HCT116 (cell line): Measurements from ENCODE around the gene KCNC1. TPM values are rescaled to one million over a fixed set of nuclear protein-coding genes. Genes with fewer than 3 reads are reported as not detected.

Source experiments
- ATAC-seq: fragments of 200-7000 bp; cut with Tn5 transposase; 2 replicates; pipeline ENCODE4 v1.9.1; 2020; ENCODE audit warnings: mild to moderate bottlenecking, moderate library complexity
- BruUV-seq: library from RNA; stranded (reverse); fragments of 400-500 nt; replicated peaks from 2 replicates; lab custom pipeline; 2021; lab: Mats Ljungman, UMichigan
- CTCF ChIA-PET: fragments of 300-600 bp; sonication (Branson Sonifier 250); formaldehyde crosslinking; loops from one replicate; lab custom pipeline; 2021; ENCODE audit warnings: antibody characterized with exemption; lab: Charles Lee
- POLR2A ChIA-PET: fragments of 300-600, 350-600 bp; sonication (Branson Sonifier 250); formaldehyde crosslinking; loops from one replicate; lab custom pipeline; 2021; ENCODE audit warnings: antibody characterized with exemption; lab: Charles Lee
- RAD21 ChIA-PET, 2 experiments: fragments of 300-600 bp; sonication (Branson Sonifier 250); formaldehyde crosslinking; loops; one replicate each; lab custom pipeline; 2023; ENCODE audit warnings: low total read pairs in 2 of 2; ENCODE audit not compliant: uncharacterized antibody in 2 of 2, unreplicated experiment in 2 of 2, low non-redundant PET in 1 of 2; lab: Charles Lee
- DNase-seq: peaks from one replicate; pipeline ENCODE4 v3.0.0-alpha.2; 2010; ENCODE audit warnings: low read depth, low spot score
- H2AFZ ChIP-seq: fragments of 200-600 bp; shearing (Covaris generic), sonication (generic); 2 replicates; pipeline ENCODE4 v1.6.1; 2017; ENCODE audit warnings: low read depth, mixed run types, mixed read lengths, antibody characterized with exemption, low read length; ENCODE audit not compliant: poor library complexity, severe bottlenecking
- H3K27ac ChIP-seq: 2 replicates; pipeline ENCODE4 v1.5.1; 2012; ENCODE audit warnings: low read depth, low read length
- H3K27me3 ChIP-seq: fragments of 200-600 bp; sonication (generic); 2 replicates; pipeline ENCODE4 v1.6.1; 2016; ENCODE audit warnings: mixed run types, low read length, mixed read lengths; ENCODE audit not compliant: insufficient read depth
- H3K36me3 ChIP-seq, 2 experiments: fragments of 200-500 bp in 1 of 2; fragments of 200-600 bp in 1 of 2; sonication (Bioruptor generic) in 1 of 2; sonication (generic) in 1 of 2; 2 replicates each; pipeline versions ENCODE4 v1.5.1 to v1.6.1; 2014 to 2016; ENCODE audit warnings: low read length in 2 of 2, inconsistent platforms in 1 of 2, mixed read lengths in 1 of 2, mixed run types in 1 of 2; ENCODE audit not compliant: insufficient read depth in 2 of 2, control insufficient read depth in 1 of 2
- H3K4me1 ChIP-seq, 2 experiments: fragments of 200-600 bp in 1 of 2; sonication (generic) in 1 of 2; 2 replicates each; pipeline versions ENCODE4 v1.5.1 to v1.6.1; 2012 to 2017; ENCODE audit warnings: low read length in 2 of 2, inconsistent platforms in 1 of 2, mild to moderate bottlenecking in 1 of 2, mixed read lengths in 1 of 2, mixed run types in 1 of 2, moderate library complexity in 1 of 2; ENCODE audit not compliant: insufficient read depth in 2 of 2, control insufficient read depth in 1 of 2
- H3K4me2 ChIP-seq: fragments of 200-600 bp; sonication (generic); 2 replicates; pipeline ENCODE4 v1.6.1; 2017; ENCODE audit warnings: mixed run types, low read length, mixed read lengths
- H3K4me3 ChIP-seq, 2 experiments: fragments of 200-600 bp in 1 of 2; sonication (generic) in 1 of 2; replicated peaks in 1 of 2; 2 replicates each; pipeline ENCODE4 v1.5.1; 2011 to 2016; ENCODE audit warnings: low read length in 2 of 2, control low read depth in 1 of 2, low read depth in 1 of 2, mild to moderate bottlenecking in 1 of 2, mixed read lengths in 1 of 2, mixed run types in 1 of 2
- H3K79me2 ChIP-seq: fragments of 200-600 bp; sonication (generic); 2 replicates; pipeline ENCODE4 v1.6.1; 2017; ENCODE audit warnings: mild to moderate bottlenecking, mixed run types, low read length, moderate library complexity, mixed read lengths; ENCODE audit not compliant: insufficient read depth
- H3K9ac ChIP-seq: fragments of 200-600 bp; sonication (generic); 2 replicates; pipeline ENCODE4 v1.6.1; 2016; ENCODE audit warnings: low read length, mixed read lengths
- H3K9me2 ChIP-seq: fragments of 200-600 bp; sonication (generic), shearing (Covaris generic); 2 replicates; pipeline ENCODE4 v1.6.1; 2017; ENCODE audit warnings: mixed run types, mild to moderate bottlenecking, moderate library complexity; ENCODE audit not compliant: insufficient read depth
- H3K9me3 ChIP-seq, 2 experiments: fragments of 200-500 bp in 1 of 2; fragments of 200-600 bp in 1 of 2; sonication (Bioruptor generic) in 1 of 2; sonication (generic) in 1 of 2; 2 replicates each; pipeline ENCODE4 v1.6.1; 2014 to 2017; ENCODE audit warnings: low read length in 2 of 2, mixed read lengths in 2 of 2, inconsistent platforms in 1 of 2, low read depth in 1 of 2, mild to moderate bottlenecking in 1 of 2, mixed run types in 1 of 2, moderate library complexity in 1 of 2; ENCODE audit not compliant: control insufficient read depth in 1 of 2, insufficient read depth in 1 of 2
- H4K20me1 ChIP-seq: fragments of 200-600 bp; sonication (generic), shearing (Covaris generic); 2 replicates; pipeline ENCODE4 v1.6.1; 2017; ENCODE audit warnings: mixed run types, mild to moderate bottlenecking, moderate library complexity; ENCODE audit not compliant: insufficient read depth
- CEBPB ChIP-seq: IDR thresholded peaks from 2 replicates; pipeline ENCODE4 v1.6.1; 2012; ENCODE audit warnings: low read depth
- EGR1 ChIP-seq: IDR thresholded peaks from 2 replicates; pipeline ENCODE4 v1.6.1; 2012; ENCODE audit warnings: low read depth
- ELF1 ChIP-seq: IDR thresholded peaks from 2 replicates; pipeline ENCODE4 v1.6.1; 2012; ENCODE audit warnings: low read depth, borderline replicate concordance
- EZH2phosphoT487 ChIP-seq: fragments of 200-600 bp; IDR thresholded peaks from 2 replicates; pipeline ENCODE4 v1.6.1; 2018; ENCODE audit warnings: antibody characterized with exemption, borderline replicate concordance
- POLR2A ChIP-seq: IDR thresholded peaks from 2 replicates; pipeline ENCODE4 v1.7.0; 2011; ENCODE audit warnings: borderline replicate concordance; ENCODE audit not compliant: insufficient read depth, insufficient read length; ENCODE audit errors: extremely low read depth
- POLR2AphosphoS5 ChIP-seq: IDR thresholded peaks from 2 replicates; pipeline ENCODE4 v1.6.1; 2011; ENCODE audit warnings: mild to moderate bottlenecking, low read depth, low read length, moderate library complexity
- RAD21 ChIP-seq: IDR thresholded peaks from 2 replicates; pipeline ENCODE4 v1.6.1; 2012; ENCODE audit warnings: low read depth, mild to moderate bottlenecking
- SIN3A ChIP-seq: IDR thresholded peaks from 2 replicates; pipeline ENCODE4 v1.6.1; 2012; ENCODE audit warnings: low read depth
- SRF ChIP-seq: IDR thresholded peaks from 2 replicates; pipeline ENCODE4 v1.6.1; 2012; ENCODE audit warnings: low read depth
- TCF7L2 ChIP-seq: IDR thresholded peaks from 2 replicates; pipeline ENCODE4 v1.7.0; 2011; ENCODE audit warnings: borderline replicate concordance, inconsistent platforms; ENCODE audit not compliant: insufficient read depth, insufficient read length; ENCODE audit errors: extremely low read depth
- YY1 ChIP-seq: IDR thresholded peaks from 2 replicates; pipeline ENCODE4 v1.6.1; 2011; ENCODE audit warnings: low read length, low read depth, moderate library complexity, mild to moderate bottlenecking; ENCODE audit not compliant: insufficient replicate concordance; ENCODE audit errors: extremely low read depth
- ZFX ChIP-seq: fragments of 450-650 bp; IDR thresholded peaks from 2 replicates; pipeline ENCODE4 v1.6.1; 2017
- ZNF274 ChIP-seq: fragments of 200-500 bp; sonication (Bioruptor generic); IDR thresholded peaks from 2 replicates; pipeline ENCODE4 v1.6.1; 2014; ENCODE audit warnings: mild to moderate bottlenecking, low read depth, low read length, inconsistent platforms
- intact Hi-C: fragments of 100-400 bp; cut with micrococcal nuclease; formaldehyde crosslinking; loops from 2 replicates; pipeline ENCODE4 v1.10.0; 2022
- total RNA-seq: library from RNA; stranded (reverse); gene quantifications from one replicate; pipeline ENCODE4 v1.2.1, GENCODE V29; 2021; ENCODE audit not compliant: unreplicated experiment
- TF ChIP-seq, protein P1 (sequence below): IDR thresholded peaks from 2 replicates; pipeline ENCODE4 v1.6.1; 2012
- TF ChIP-seq, protein P2 (sequence below): IDR thresholded peaks from 2 replicates; pipeline ENCODE4 v1.6.1; 2011; ENCODE audit warnings: mild to moderate bottlenecking, low read length, moderate library complexity; ENCODE audit not compliant: insufficient replicate concordance; ENCODE audit errors: extremely low read depth
- TF ChIP-seq, protein P3 (sequence below): IDR thresholded peaks from 2 replicates; pipeline ENCODE4 v1.6.1; 2012

The KCNC1 gene
- total RNA-seq, 1 experiment from 2014 or later, result 0.12 TPM

DNA sequence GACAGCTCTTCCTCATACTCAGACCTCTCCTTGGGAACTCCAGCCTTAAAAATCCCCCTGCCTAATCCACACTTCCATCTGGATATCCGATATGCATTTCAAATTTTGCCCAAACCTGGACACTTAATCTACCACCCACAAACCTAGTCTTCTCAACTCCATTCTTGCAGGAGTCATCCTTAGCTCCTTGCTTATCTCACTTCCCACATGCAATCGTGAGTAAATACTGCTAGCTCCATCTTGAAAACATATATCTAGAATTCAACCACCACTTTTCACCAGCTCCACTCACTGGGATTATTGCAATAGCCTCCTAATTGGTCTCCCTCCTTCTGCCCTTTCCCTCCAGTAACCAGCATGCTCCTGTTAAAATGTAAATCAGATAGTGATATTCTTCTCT lies 17.8 kb upstream of the KCNC1 start:
- Histone ChIP-seq H3K4me1 (peaks cover under 1 to 4% of the 10 kb centered on the region in 2 experiments; a peak in 3 of 4 replicates), H3K36me3 (no peaks in the 10 kb centered on the region), H3K9me3 (no peaks in the 10 kb centered on the region), H3K27me3 (peaks cover 14% of the 10 kb centered on the region; the same call in 1 of the 2 replicates), H3K4me2 (no peak overlapping the region), H3K27ac (no peak overlapping the region), H3K79me2 (no peaks in the 10 kb centered on the region), H4K20me1 (no peaks in the 10 kb centered on the region), H3K9me2 (no peaks in the 10 kb centered on the region), H2AFZ (no peak overlapping the region), H3K4me3 (no peak overlapping the region), H3K9ac (no peak overlapping the region)
- intact Hi-C loops, result no loop called here
- ChIA-PET CTCF (interaction anchor here (0.9 kb wide), 1 partner anchor 14 kb away, joined by 3 read pairs; no protein-coding TSS in a partner anchor), RAD21 (no interaction called here), POLR2A (no interaction called here)
- no TSS peak for BruUV-seq
- DNase-seq, result no peak
- TF ChIP-seq POLR2AphosphoS5, result no peak
- no peak for TF ChIP-seq EZH2phosphoT487
- no peak for TF ChIP-seq POLR2A
- no peak for TF ChIP-seq SIN3A
- TF ChIP-seq TCF7L2, result no peak
- TF ChIP-seq, protein P1, sequence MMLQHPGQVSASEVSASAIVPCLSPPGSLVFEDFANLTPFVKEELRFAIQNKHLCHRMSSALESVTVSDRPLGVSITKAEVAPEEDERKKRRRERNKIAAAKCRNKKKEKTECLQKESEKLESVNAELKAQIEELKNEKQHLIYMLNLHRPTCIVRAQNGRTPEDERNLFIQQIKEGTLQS, result no peak
- no peak for TF ChIP-seq YY1
- TF ChIP-seq, protein P2, sequence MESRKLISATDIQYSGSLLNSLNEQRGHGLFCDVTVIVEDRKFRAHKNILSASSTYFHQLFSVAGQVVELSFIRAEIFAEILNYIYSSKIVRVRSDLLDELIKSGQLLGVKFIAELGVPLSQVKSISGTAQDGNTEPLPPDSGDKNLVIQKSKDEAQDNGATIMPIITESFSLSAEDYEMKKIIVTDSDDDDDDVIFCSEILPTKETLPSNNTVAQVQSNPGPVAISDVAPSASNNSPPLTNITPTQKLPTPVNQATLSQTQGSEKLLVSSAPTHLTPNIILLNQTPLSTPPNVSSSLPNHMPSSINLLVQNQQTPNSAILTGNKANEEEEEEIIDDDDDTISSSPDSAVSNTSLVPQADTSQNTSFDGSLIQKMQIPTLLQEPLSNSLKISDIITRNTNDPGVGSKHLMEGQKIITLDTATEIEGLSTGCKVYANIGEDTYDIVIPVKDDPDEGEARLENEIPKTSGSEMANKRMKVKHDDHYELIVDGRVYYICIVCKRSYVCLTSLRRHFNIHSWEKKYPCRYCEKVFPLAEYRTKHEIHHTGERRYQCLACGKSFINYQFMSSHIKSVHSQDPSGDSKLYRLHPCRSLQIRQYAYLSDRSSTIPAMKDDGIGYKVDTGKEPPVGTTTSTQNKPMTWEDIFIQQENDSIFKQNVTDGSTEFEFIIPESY, result no peak
- TF ChIP-seq RAD21, result no peak
- TF ChIP-seq ZFX, result no peak
- no peak for TF ChIP-seq ELF1
- no peak for TF ChIP-seq SRF
- no peak for TF ChIP-seq ZNF274
- TF ChIP-seq CEBPB, result no peak
- TF ChIP-seq EGR1, result no peak
- TF ChIP-seq, protein P3, sequence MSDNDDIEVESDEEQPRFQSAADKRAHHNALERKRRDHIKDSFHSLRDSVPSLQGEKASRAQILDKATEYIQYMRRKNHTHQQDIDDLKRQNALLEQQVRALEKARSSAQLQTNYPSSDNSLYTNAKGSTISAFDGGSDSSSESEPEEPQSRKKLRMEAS, result no peak
- ATAC-seq, result no peak
